Measurements from ENCODE around the gene KCNK3. TPM values are rescaled to one million over a fixed set of nuclear protein-coding genes. Genes with fewer than 3 reads are reported as not detected.

The KCNK3 gene
- total and polyA plus RNA-seq, 2 experiments from 2014 or later: 2.9 to 3.1 TPM

DNA sequence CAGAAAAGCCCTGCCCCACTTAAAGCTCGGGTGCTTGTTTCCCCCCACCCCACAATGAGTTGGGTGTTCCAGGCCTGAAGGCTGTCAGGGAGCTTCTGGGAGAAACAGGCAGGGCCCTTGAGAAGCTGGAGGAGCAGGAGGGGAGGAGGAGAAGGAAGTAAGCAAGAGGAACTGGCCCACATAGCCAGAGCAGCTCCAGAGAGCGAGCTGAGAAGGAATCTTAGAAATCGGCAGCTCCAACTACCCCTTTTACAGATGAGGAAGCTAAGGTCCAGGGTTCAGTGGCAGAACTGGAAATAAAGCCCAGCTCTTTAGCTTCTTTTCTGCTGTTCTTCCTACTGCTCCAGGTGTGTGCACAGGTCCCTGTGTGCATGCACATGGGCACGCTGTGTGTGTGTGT is 12.7 kb upstream of the KCNK3 start:
- H3K27me3 ChIP-seq: no peaks in the 10 kb centered on the region
- TF ChIP-seq, protein P1, sequence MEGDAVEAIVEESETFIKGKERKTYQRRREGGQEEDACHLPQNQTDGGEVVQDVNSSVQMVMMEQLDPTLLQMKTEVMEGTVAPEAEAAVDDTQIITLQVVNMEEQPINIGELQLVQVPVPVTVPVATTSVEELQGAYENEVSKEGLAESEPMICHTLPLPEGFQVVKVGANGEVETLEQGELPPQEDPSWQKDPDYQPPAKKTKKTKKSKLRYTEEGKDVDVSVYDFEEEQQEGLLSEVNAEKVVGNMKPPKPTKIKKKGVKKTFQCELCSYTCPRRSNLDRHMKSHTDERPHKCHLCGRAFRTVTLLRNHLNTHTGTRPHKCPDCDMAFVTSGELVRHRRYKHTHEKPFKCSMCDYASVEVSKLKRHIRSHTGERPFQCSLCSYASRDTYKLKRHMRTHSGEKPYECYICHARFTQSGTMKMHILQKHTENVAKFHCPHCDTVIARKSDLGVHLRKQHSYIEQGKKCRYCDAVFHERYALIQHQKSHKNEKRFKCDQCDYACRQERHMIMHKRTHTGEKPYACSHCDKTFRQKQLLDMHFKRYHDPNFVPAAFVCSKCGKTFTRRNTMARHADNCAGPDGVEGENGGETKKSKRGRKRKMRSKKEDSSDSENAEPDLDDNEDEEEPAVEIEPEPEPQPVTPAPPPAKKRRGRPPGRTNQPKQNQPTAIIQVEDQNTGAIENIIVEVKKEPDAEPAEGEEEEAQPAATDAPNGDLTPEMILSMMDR (IDR thresholded peaks at IDR 0.05; ENCODE audit: low read depth, low read length): no peak
- H3K27ac ChIP-seq: no peak overlapping the region
- H3K4me1 ChIP-seq (ENCODE audit: low read depth): peaks cover 7% of the 10 kb centered on the region
- H3K4me3 ChIP-seq: no peak overlapping the region
- H3K36me3 ChIP-seq: no peaks in the 10 kb centered on the region
- no peaks in the 10 kb centered on the region for H3K9me3 ChIP-seq (ENCODE audit: low read depth)
- DNase-seq (ENCODE audit: low read depth in 1 of 2, low spot score in 1 of 2): no peak

DNA sequence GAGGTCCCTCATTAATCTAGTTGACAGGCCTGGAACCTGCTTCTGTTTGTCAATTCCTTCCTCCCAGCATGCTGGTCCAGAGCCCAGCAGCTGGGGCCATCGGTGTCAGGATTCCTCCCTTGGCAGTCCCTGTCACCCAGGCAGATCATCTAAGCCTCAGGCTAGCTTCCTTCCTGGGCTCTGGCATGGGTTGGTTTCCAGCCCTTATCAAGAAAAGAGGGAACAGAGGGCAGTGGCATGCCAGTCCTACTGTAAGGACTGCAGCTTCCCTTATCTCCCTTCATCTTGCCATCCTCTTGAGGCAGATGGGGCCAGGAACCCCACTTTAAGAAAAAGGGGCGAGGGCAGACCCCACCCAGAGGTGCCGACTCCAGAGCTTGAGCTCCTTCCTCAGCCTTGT is 10.9 kb upstream of the KCNK3 start:
- Histone ChIP-seq H3K36me3 (no peaks in the 10 kb centered on the region), H3K4me3 (no peak overlapping the region), H3K27ac (no peak overlapping the region), H3K27me3 (no peaks in the 10 kb centered on the region), H3K9me3 (ENCODE audit: low read depth) (no peaks in the 10 kb centered on the region), H3K4me1 (ENCODE audit: low read depth) (peaks cover 7% of the 10 kb centered on the region)
- TF ChIP-seq, protein P1 (IDR thresholded peaks at IDR 0.05; ENCODE audit: low read depth, low read length): no peak
- DNase-seq (ENCODE audit: low read depth in 1 of 2, low spot score in 1 of 2): no peak

DNA sequence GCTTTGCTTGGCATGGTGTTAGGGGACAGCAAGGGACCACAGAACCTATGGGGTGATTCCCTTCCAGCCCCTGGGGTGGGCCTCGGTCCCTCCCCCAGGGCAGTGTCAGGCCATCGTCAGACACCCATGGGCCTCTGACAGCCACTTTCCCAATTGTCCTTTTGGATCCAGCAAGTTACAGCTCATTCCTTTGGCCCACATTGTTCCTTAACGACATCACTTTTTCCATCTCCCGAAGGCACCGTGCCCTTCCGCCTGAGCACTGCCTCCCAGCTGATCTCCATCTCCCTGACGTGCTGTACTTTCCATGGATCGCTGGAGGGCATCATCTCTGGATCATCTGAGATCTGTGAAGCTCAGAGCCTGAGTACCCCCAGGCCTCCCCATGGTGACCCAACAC is 10.4 kb upstream of the KCNK3 start:
- peak; percentile 12 to 43 for DNase-seq (ENCODE audit: low read depth in 1 of 2, low spot score in 1 of 2)
- Histone ChIP-seq H3K36me3 (no peaks in the 10 kb centered on the region), H3K27ac (no peak overlapping the region), H3K4me3 (no peak overlapping the region), H3K4me1 (ENCODE audit: low read depth) (peaks cover 7% of the 10 kb centered on the region), H3K27me3 (no peaks in the 10 kb centered on the region), H3K9me3 (ENCODE audit: low read depth) (no peaks in the 10 kb centered on the region)
- TF ChIP-seq, protein P1 (IDR thresholded peaks at IDR 0.05; ENCODE audit: low read depth, low read length): no peak

DNA sequence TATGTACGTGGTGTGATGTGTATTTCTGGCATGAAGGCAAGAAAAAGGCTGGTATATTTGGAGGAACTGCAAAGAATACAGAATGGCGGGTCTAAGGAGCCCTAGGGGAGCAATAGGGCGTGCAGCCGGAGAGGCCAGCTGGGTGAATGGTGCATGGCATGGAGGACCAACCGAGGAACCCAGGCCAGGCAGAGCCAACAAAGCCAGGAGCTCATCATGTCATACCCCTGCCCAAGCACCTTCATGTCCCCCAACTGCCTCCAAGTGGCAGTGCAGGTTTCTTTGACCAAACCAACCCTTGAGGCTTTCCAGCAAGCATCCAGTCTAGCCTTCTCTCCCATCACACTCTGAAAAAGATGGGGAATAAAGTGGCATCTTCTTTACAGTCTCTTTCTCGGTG is 8.9 kb upstream of the KCNK3 start:
- no peak overlapping the region for H3K27ac ChIP-seq
- peaks cover 7% of the 10 kb centered on the region for H3K4me1 ChIP-seq (ENCODE audit: low read depth)
- H3K36me3 ChIP-seq: no peaks in the 10 kb centered on the region
- H3K27me3 ChIP-seq: no peaks in the 10 kb centered on the region
- no peak overlapping the region for H3K4me3 ChIP-seq
- H3K9me3 ChIP-seq (ENCODE audit: low read depth): no peaks in the 10 kb centered on the region
- DNase-seq (ENCODE audit: low read depth in 1 of 2, low spot score in 1 of 2): no peak
- TF ChIP-seq, protein P1 (IDR thresholded peaks at IDR 0.05; ENCODE audit: low read depth, low read length): no peak

DNA sequence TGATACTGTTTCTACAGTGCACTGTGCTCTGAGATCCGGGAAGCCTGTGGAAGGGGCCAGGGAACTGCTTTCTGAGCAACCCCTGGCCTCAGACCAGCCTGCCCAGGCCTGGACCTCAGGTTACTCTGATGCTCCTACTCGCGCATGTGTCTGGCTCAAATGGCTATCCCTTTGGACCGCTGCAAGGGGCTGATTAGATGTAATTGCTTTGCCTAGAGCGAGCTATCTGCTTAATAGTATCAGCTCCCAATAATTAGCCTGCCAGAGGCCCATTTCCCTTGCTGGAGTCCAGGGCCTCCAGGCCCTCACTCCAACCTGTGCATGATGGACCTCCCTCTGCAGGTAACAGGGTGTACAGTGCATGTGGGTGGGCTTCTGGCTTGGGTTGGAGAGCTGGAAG is 7.2 kb upstream of the KCNK3 start:
- TF ChIP-seq, protein P1 (IDR thresholded peaks at IDR 0.05; ENCODE audit: low read depth, low read length): no peak
- no peak for DNase-seq (ENCODE audit: low read depth in 1 of 2, low spot score in 1 of 2)
- Histone ChIP-seq H3K9me3 (ENCODE audit: low read depth) (no peaks in the 10 kb centered on the region), H3K4me1 (ENCODE audit: low read depth) (peaks cover 7% of the 10 kb centered on the region), H3K27me3 (no peaks in the 10 kb centered on the region), H3K4me3 (no peak overlapping the region), H3K36me3 (no peaks in the 10 kb centered on the region), H3K27ac (no peak overlapping the region)
